Muscle layer of colon (tissue), 2 donors: ENCODE data around the gene HOXC10.

Experiments
- H3K27ac ChIP-seq: one replicate; pipeline ENCODE4 v1.7.0; 2013; ENCODE audit warnings: low read depth, mild to moderate bottlenecking, low read length, moderate library complexity
- H3K27me3 ChIP-seq, 2 donors: one replicate each; pipeline ENCODE4 v1.7.0; 2013; ENCODE audit warnings: low read length in 2 of 2, mild to moderate bottlenecking in 2 of 2; ENCODE audit not compliant: insufficient read depth in 2 of 2, control insufficient read depth in 1 of 2
- H3K36me3 ChIP-seq: one replicate; pipeline ENCODE4 v1.7.0; 2013; ENCODE audit warnings: mild to moderate bottlenecking, low read length; ENCODE audit not compliant: insufficient read depth
- H3K4me1 ChIP-seq: one replicate; pipeline ENCODE4 v1.7.0; 2013; ENCODE audit warnings: mild to moderate bottlenecking, low read length; ENCODE audit not compliant: insufficient read depth
- H3K4me3 ChIP-seq, 2 donors: one replicate each; pipeline ENCODE4 v1.7.0; 2013; ENCODE audit warnings: low read length in 2 of 2, low read depth in 1 of 2, mild to moderate bottlenecking in 1 of 2, moderate library complexity in 1 of 2
- H3K9ac ChIP-seq: one replicate; pipeline ENCODE4 v1.7.0; 2013; ENCODE audit warnings: low read length
- H3K9me3 ChIP-seq: one replicate; pipeline ENCODE4 v1.7.0; 2013; ENCODE audit warnings: mild to moderate bottlenecking, low read length
- donor health status: abdominal sarcoma.
- donor health status: Adenocarcinoma of cecum.

The HOXC10 gene

GRCh38 chr12:54029529-54030441 lies 44.8 kb downstream of the HOXC10 start:
- Histone ChIP-seq H3K4me3 (no peak overlapping the region), H3K27me3 (peaks cover 49 to 97% of the 10 kb centered on the region in 2 donors), H3K9ac (no peak overlapping the region), H3K9me3 (no peaks in the 10 kb centered on the region), H3K36me3 (no peaks in the 10 kb centered on the region), H3K27ac (no peak overlapping the region), H3K4me1 (peaks cover 18% of the 10 kb centered on the region)

- Histone ChIP-seq H3K36me3 (no peaks in the 10 kb centered on the region), H3K9ac (no peak overlapping the region), H3K4me1 (peaks cover 18% of the 10 kb centered on the region), H3K4me3 (no peak overlapping the region), H3K27ac (no peak overlapping the region), H3K27me3 (peaks cover 47 to 99% of the 10 kb centered on the region in 2 donors), H3K9me3 (no peaks in the 10 kb centered on the region)
Measured at GRCh38 chr12:54030442-54030801, 45.5 kb downstream of the HOXC10 start.

GRCh38 chr12:54030889-54031471 lies 46.0 kb downstream of the HOXC10 start:
- Histone ChIP-seq H3K4me1 (peaks cover 18% of the 10 kb centered on the region), H3K9me3 (no peaks in the 10 kb centered on the region), H3K4me3 (no peak overlapping the region), H3K27me3 (peaks cover 47 to 99% of the 10 kb centered on the region in 2 donors), H3K36me3 (no peaks in the 10 kb centered on the region), H3K9ac (no peak overlapping the region), H3K27ac (no peak overlapping the region)

- Histone ChIP-seq H3K9ac (no peak overlapping the region), H3K4me3 (no peak overlapping the region), H3K9me3 (no peaks in the 10 kb centered on the region), H3K27ac (no peak overlapping the region), H3K4me1 (peaks cover 18% of the 10 kb centered on the region), H3K27me3 (peaks cover 43 to 94% of the 10 kb centered on the region in 2 donors), H3K36me3 (no peaks in the 10 kb centered on the region)
Measured at GRCh38 chr12:54031480-54031879, 46.5 kb downstream of the HOXC10 start.

GRCh38 chr12:54032086-54032619 lies 47.2 kb downstream of the HOXC10 start:
- H3K36me3 ChIP-seq: no peaks in the 10 kb centered on the region
- H3K4me1 ChIP-seq: peaks cover 18% of the 10 kb centered on the region
- H3K9ac ChIP-seq: no peak overlapping the region
- no peak overlapping the region for H3K4me3 ChIP-seq
- H3K27ac ChIP-seq: no peak overlapping the region
- H3K9me3 ChIP-seq: no peaks in the 10 kb centered on the region
- H3K27me3 ChIP-seq: peaks cover 39 to 94% of the 10 kb centered on the region in 2 donors

- Histone ChIP-seq H3K36me3 (no peaks in the 10 kb centered on the region), H3K9me3 (no peaks in the 10 kb centered on the region), H3K4me3 (peak within 1 kb of the TSS; percentile 41 to 58), H3K27ac (no peak within 1 kb of the TSS), H3K9ac (no peak within 1 kb of the TSS), H3K4me1 (peaks cover 18% of the 10 kb centered on the region), H3K27me3 (peaks cover 34 to 90% of the 10 kb centered on the region in 2 donors)
Measured at GRCh38 chr12:54032627-54033100, 47.7 kb downstream of the HOXC10 start, which contains the start of gene HOXC5. TSS of gene HOXC5 (plus strand) at chr12:54033050. CDS start at chr12:54033123, 73 bp downstream.

GRCh38 chr12:54033106-54033979 lies 48.4 kb downstream of the HOXC10 start:
- H3K4me3 ChIP-seq: peak overlapping the region; percentile 41 to 58

GRCh38 chr12:54033980-54034784 lies 49.2 kb downstream of the HOXC10 start:
- Histone ChIP-seq H3K9ac (no peak overlapping the region), H3K36me3 (no peaks in the 10 kb centered on the region), H3K27me3 (peaks cover 24 to 76% of the 10 kb centered on the region in 2 donors), H3K27ac (no peak overlapping the region), H3K4me1 (peaks cover 11% of the 10 kb centered on the region), H3K4me3 (peak overlapping the region in 1 of 2 donors; percentile 14), H3K9me3 (no peaks in the 10 kb centered on the region)

More at GRCh38 chr12:54033106-54033979, 48.4 kb downstream of the HOXC10 start:
- Histone ChIP-seq H3K9ac (no peak overlapping the region), H3K27ac (no peak overlapping the region), H3K27me3 (peaks cover 29 to 84% of the 10 kb centered on the region in 2 donors), H3K9me3 (no peaks in the 10 kb centered on the region), H3K36me3 (no peaks in the 10 kb centered on the region), H3K4me1 (peaks cover 17% of the 10 kb centered on the region)

- peaks cover 13% of the 10 kb centered on the region for H3K4me1 ChIP-seq
- H3K36me3 ChIP-seq: no peaks in the 10 kb centered on the region
- no peak overlapping the region for H3K4me3 ChIP-seq
- H3K27ac ChIP-seq: no peak overlapping the region
- no peaks in the 10 kb centered on the region for H3K9me3 ChIP-seq
- peaks cover 24 to 74% of the 10 kb centered on the region in 2 donors for H3K27me3 ChIP-seq
- no peak overlapping the region for H3K9ac ChIP-seq
Measured at GRCh38 chr12:54034785-54035310, 49.9 kb downstream of the HOXC10 start.

GRCh38 chr12:54035568-54036264 lies 50.8 kb downstream of the HOXC10 start:
- H3K4me1 ChIP-seq: peaks cover 16% of the 10 kb centered on the region
- H3K9me3 ChIP-seq: no peaks in the 10 kb centered on the region
- H3K4me3 ChIP-seq: no peak overlapping the region
- H3K36me3 ChIP-seq: no peaks in the 10 kb centered on the region
- H3K9ac ChIP-seq: no peak overlapping the region
- H3K27me3 ChIP-seq: peaks cover 24 to 73% of the 10 kb centered on the region in 2 donors
- no peak overlapping the region for H3K27ac ChIP-seq
